ENCODE results near the gene GNAI3. TPM values are rescaled to one million over a fixed set of nuclear protein-coding genes. Genes with fewer than 3 reads are reported as not detected.

The GNAI3 gene
- total RNA-seq, 2 donors from 2014 or later, result 7.8 to 8.8 TPM

- Mint-ChIP-seq H3K27ac (peak overlapping the region; percentile 98), H3K4me1 (peaks cover 66% of the 10 kb centered on the region), H3K27me3 (no peaks in the 10 kb centered on the region), H3K36me3 (ENCODE audit: low read depth) (peaks cover 4% of the 10 kb centered on the region), H3K4me3 (peak overlapping the region; percentile 99)
- H3K9me3 ChIP-seq (ENCODE audit: control insufficient read depth, low read length, poor library complexity, severe bottlenecking), result no peaks in the 10 kb centered on the region
- DNase-seq (no peak), ATAC-seq (no peak)
These were observed 73.1 kb downstream of the GNAI3 start for GRCh38 chr1:109621379-109622136.

- H3K27me3 Mint-ChIP-seq, result no peaks in the 10 kb centered on the region
- H3K4me1 Mint-ChIP-seq, result peaks cover 59% of the 10 kb centered on the region
- ATAC-seq (no peak), DNase-seq (no peak)
- H3K27ac Mint-ChIP-seq, result peak overlapping the region; percentile 98
- H3K9me3 ChIP-seq (ENCODE audit: control insufficient read depth, low read length, poor library complexity, severe bottlenecking), result no peaks in the 10 kb centered on the region
- peaks cover 4% of the 10 kb centered on the region for H3K36me3 Mint-ChIP-seq (ENCODE audit: low read depth)
- peak overlapping the region; percentile 99 for H3K4me3 Mint-ChIP-seq
These were observed 73.9 kb downstream of the GNAI3 start for GRCh38 chr1:109622137-109622892.

- peaks cover 4% of the 10 kb centered on the region for H3K36me3 Mint-ChIP-seq (ENCODE audit: low read depth)
- H3K9me3 ChIP-seq (ENCODE audit: control insufficient read depth, low read length, poor library complexity, severe bottlenecking), result no peaks in the 10 kb centered on the region
- DNase-seq (no peak), ATAC-seq (no peak)
- H3K27ac Mint-ChIP-seq, result peak overlapping the region; percentile 98
- H3K4me3 Mint-ChIP-seq, result peak overlapping the region; percentile 99
- peaks cover 55% of the 10 kb centered on the region for H3K4me1 Mint-ChIP-seq
- no peaks in the 10 kb centered on the region for H3K27me3 Mint-ChIP-seq
These were observed 74.5 kb downstream of the GNAI3 start for GRCh38 chr1:109622895-109623294.

- H3K4me1 Mint-ChIP-seq, result peaks cover 53% of the 10 kb centered on the region
- DNase-seq (no peak), ATAC-seq (no peak)
- H3K9me3 ChIP-seq (ENCODE audit: control insufficient read depth, low read length, poor library complexity, severe bottlenecking), result no peaks in the 10 kb centered on the region
- H3K27me3 Mint-ChIP-seq, result no peaks in the 10 kb centered on the region
- H3K27ac Mint-ChIP-seq, result peak overlapping the region; percentile 98
- peaks cover 6% of the 10 kb centered on the region for H3K36me3 Mint-ChIP-seq (ENCODE audit: low read depth)
- H3K4me3 Mint-ChIP-seq, result peak overlapping the region; percentile 99
These were observed 75.3 kb downstream of the GNAI3 start for GRCh38 chr1:109623601-109624161.

DNA sequence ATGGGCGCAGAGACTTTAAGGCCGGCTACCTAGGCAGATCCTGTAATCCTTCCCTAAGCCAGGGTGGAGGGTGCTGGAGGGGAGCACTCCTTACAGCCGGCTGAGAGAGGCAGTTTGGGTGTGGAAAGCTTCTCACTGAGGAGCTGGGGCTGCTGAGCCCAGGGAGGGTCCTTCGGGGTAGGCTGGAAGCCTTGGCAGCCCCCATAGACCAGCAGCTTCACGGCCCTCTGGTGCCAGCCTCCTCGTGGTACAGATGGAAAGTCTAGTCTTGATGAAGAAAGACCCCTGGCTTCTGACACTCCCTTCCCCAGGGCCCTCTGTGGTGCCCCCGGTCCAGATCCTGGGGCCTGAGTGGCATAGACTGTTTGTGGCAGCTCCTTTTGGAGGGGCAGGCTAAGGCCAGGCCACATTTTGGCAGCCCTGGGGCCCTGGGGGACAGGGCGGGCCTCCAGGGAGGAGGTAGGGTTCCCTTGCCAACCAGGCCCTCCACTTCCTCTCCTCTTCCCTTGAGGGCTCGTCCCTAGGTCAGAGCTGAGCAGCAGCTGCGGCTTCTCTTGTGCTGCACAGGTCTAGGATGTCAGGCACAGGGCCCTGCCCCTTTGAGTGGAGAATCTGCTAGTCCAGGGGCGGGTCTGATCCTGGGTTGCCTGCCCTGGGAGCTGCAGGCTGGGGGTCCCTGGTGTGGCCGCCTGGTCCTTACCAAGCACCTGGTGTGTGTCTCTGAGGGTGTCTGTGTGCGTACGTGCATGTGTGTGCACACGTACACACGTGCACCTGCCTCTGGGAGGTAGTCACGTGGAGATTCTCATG is 76.0 kb downstream of the GNAI3 start:
- Mint-ChIP-seq H3K4me1 (peaks cover 47% of the 10 kb centered on the region), H3K27me3 (no peaks in the 10 kb centered on the region), H3K27ac (peak overlapping the region; percentile 98), H3K4me3 (peak overlapping the region; percentile 99), H3K36me3 (ENCODE audit: low read depth) (peaks cover 8% of the 10 kb centered on the region)
- DNase-seq (no peak), ATAC-seq (no peak)
- no peaks in the 10 kb centered on the region for H3K9me3 ChIP-seq (ENCODE audit: control insufficient read depth, low read length, poor library complexity, severe bottlenecking)

- H3K4me1 Mint-ChIP-seq, result peaks cover 43% of the 10 kb centered on the region
- DNase-seq (no peak), ATAC-seq (no peak)
- H3K27ac Mint-ChIP-seq, result peak overlapping the region; percentile 98
- H3K27me3 Mint-ChIP-seq, result no peaks in the 10 kb centered on the region
- H3K36me3 Mint-ChIP-seq (ENCODE audit: low read depth), result peaks cover 6% of the 10 kb centered on the region
- H3K9me3 ChIP-seq (ENCODE audit: control insufficient read depth, low read length, poor library complexity, severe bottlenecking), result no peaks in the 10 kb centered on the region
- no peak overlapping the region for H3K4me3 Mint-ChIP-seq
These were observed 76.8 kb downstream of the GNAI3 start for GRCh38 chr1:109625176-109625575.

GRCh38 chr1:109625601-109626560 is 77.5 kb downstream of the GNAI3 start:
- H3K4me3 Mint-ChIP-seq, result no peak overlapping the region
- H3K9me3 ChIP-seq (ENCODE audit: control insufficient read depth, low read length, poor library complexity, severe bottlenecking), result no peaks in the 10 kb centered on the region
- H3K4me1 Mint-ChIP-seq, result peaks cover 43% of the 10 kb centered on the region
- H3K27me3 Mint-ChIP-seq, result no peaks in the 10 kb centered on the region
- DNase-seq (no peak), ATAC-seq (no peak)
- peaks cover 6% of the 10 kb centered on the region for H3K36me3 Mint-ChIP-seq (ENCODE audit: low read depth)
- H3K27ac Mint-ChIP-seq, result peak overlapping the region; percentile 98

- no peaks in the 10 kb centered on the region for H3K9me3 ChIP-seq (ENCODE audit: control insufficient read depth, low read length, poor library complexity, severe bottlenecking)
- no peaks in the 10 kb centered on the region for H3K27me3 Mint-ChIP-seq
- H3K4me3 Mint-ChIP-seq, result no peak overlapping the region
- peaks cover 6% of the 10 kb centered on the region for H3K36me3 Mint-ChIP-seq (ENCODE audit: low read depth)
- no peak overlapping the region for H3K27ac Mint-ChIP-seq
- peaks cover 39% of the 10 kb centered on the region for H3K4me1 Mint-ChIP-seq
- ATAC-seq (no peak), DNase-seq (no peak)
These were observed 78.4 kb downstream of the GNAI3 start for GRCh38 chr1:109626682-109627408.

- DNase-seq (no peak), ATAC-seq (no peak)
- no peaks in the 10 kb centered on the region for H3K27me3 Mint-ChIP-seq
- H3K36me3 Mint-ChIP-seq (ENCODE audit: low read depth), result peaks cover 6% of the 10 kb centered on the region
- H3K4me3 Mint-ChIP-seq, result no peak overlapping the region
- H3K4me1 Mint-ChIP-seq, result peaks cover 35% of the 10 kb centered on the region
- H3K27ac Mint-ChIP-seq, result peak overlapping the region; percentile 21
- no peaks in the 10 kb centered on the region for H3K9me3 ChIP-seq (ENCODE audit: control insufficient read depth, low read length, poor library complexity, severe bottlenecking)
These were observed 79.4 kb downstream of the GNAI3 start for GRCh38 chr1:109627692-109628399.

GRCh38 chr1:109628540-109629321 is 80.3 kb downstream of the GNAI3 start:
- H3K9me3 ChIP-seq (ENCODE audit: control insufficient read depth, low read length, poor library complexity, severe bottlenecking), result no peaks in the 10 kb centered on the region
- Mint-ChIP-seq H3K36me3 (ENCODE audit: low read depth) (peaks cover 6% of the 10 kb centered on the region), H3K27me3 (no peaks in the 10 kb centered on the region), H3K27ac (peak overlapping the region; percentile 85), H3K4me3 (no peak overlapping the region), H3K4me1 (peaks cover 26% of the 10 kb centered on the region)
- DNase-seq (no peak), ATAC-seq (no peak)
